Pancreas (tissue), 10 donors: ENCODE results near the gene LTC4S. TPM values are rescaled to one million over a fixed set of nuclear protein-coding genes. Genes with fewer than 3 reads are reported as not detected.

Source experiments
- ATAC-seq, 4 donors: fragments of 200-7000 bp; cut with Tn5 transposase; one replicate each; pipeline versions ENCODE4 v1.8.0 to v1.9.1; 2020; ENCODE audit warnings: mild to moderate bottlenecking in 4 of 4, moderate library complexity in 4 of 4
- DNase-seq, 6 donors: peaks; one replicate each; pipeline ENCODE4 v3.0.0-alpha.2; 2020
- FAIRE-seq: peaks from 2 replicates; lab custom pipeline; 2012; peaks lifted over from hg19 to GRCh38; lab: Jason Lieb, UNC
- H3K27ac ChIP-seq, 4 donors: fragments of 200-600 bp; sonication (generic); 1 replicate in 3 of 4; 2 replicates in 1 of 4; pipeline versions ENCODE4 v1.5.0 to v1.8.0; 2020
- H3K27me3 ChIP-seq, 4 donors: fragments of 200-600 bp; one replicate each; pipeline ENCODE4 v1.8.0; 2021
- H3K36me3 ChIP-seq, 3 donors: fragments of 200-600 bp; sonication (generic) in 1 of 3; one replicate each; pipeline versions ENCODE4 v1.5.0 to v1.8.0; 2020 to 2021
- H3K4me1 ChIP-seq, 3 donors: fragments of 200-600 bp; one replicate each; pipeline ENCODE4 v1.8.0; 2021
- H3K4me3 ChIP-seq, 4 donors: fragments of 200-600 bp; sonication (generic) in 2 of 4; one replicate each; pipeline versions ENCODE4 v1.5.0 to v1.8.0; 2020 to 2021
- H3K9me3 ChIP-seq, 4 donors: fragments of 200-600 bp; one replicate each; pipeline ENCODE4 v1.8.0; 2021
- CTCF ChIP-seq, 4 donors: fragments of 200-600 bp; sonication (generic) in 3 of 4; IDR thresholded peaks; one replicate each; pipeline versions ENCODE4 v1.5.0 to v1.8.0; 2021; ENCODE audit warnings: antibody characterized with exemption in 4 of 4
- WGBS, 2 donors: extraction: QIAGEN DNeasy Blood & Tissue Kit; methylation state at CpG; one replicate each; pipeline ENCODE4 v1.1.7; 2013; 5-methylcytosine and 5-hydroxymethylcytosine counted together
- intact Hi-C, 3 donors: fragments of 100-400 bp; cut with DNase I; formaldehyde crosslinking; loops; one replicate each; pipeline versions ENCODE4 v1.11.1 to v1.14.2; 2022
- polyA plus RNA-seq, 2 donors: library from polyadenylated mRNA; stranded (reverse); fragments of 200-250 nt; gene quantifications; one replicate each; pipeline ENCODE4 v1.2.3, GENCODE V29; 2013
- total RNA-seq, 6 donors: library from RNA; stranded (reverse); fragmentation: NEBNext Ultra II Directional in 4 of 6; extraction: Animal tissue kit (Norgen Biotek cat#: 25700) in 4 of 6; gene quantifications; one replicate each; pipeline versions ENCODE4 v1.2.1 to v1.2.4, GENCODE V29; 2021 to 2023
- donor health status: healthy with polysubstance abuse.
- donor health status: DM: no; HTN: no; CAD: no; lungs with moderate emphysema.
- donor health status: DM: no; HTN: no; CAD: no.
- donor health status: control.
- donor health status: control.
- donor health status: Bipolar disorder and iron deficiency.
- donor health status: DM: yes; HTN: yes; CAD: no.
- donor health status: DM: no; HTN: no; CAD: no.
- donor health status: DM: no; HTN: no; CAD: no.
- donor health status: DM: yes; HTN: yes; CAD: no.

The LTC4S gene
- total and polyA plus RNA-seq, 8 donors = 1.1 to 10.9 (median 4.8) TPM

- intact Hi-C loops = no loop called here
- H3K27ac ChIP-seq = no peak overlapping the region
- 77 to 80% methylated on average over 13 of the region's 13 CpGs for WGBS, 2 donors
- peaks cover 12 to 30% (median 30%) of the 10 kb centered on the region in 3 donors for H3K4me1 ChIP-seq
- no peaks in the 10 kb centered on the region for H3K27me3 ChIP-seq
- no peak for TF ChIP-seq CTCF (IDR thresholded peaks at IDR 0.05)
- DNase-seq (peak in 1 of 6 donors; percentile 11), FAIRE-seq (no peak), ATAC-seq (no peak)
- H3K9me3 ChIP-seq = no peaks in the 10 kb centered on the region
- H3K4me3 ChIP-seq = no peak overlapping the region
- H3K36me3 ChIP-seq = peaks cover 6 to 74% (median 40%) of the 10 kb centered on the region in 3 donors
Observed at GRCh38 chr5:179825655-179826182, 31.9 kb downstream of the LTC4S start.

- no peak for TF ChIP-seq CTCF (IDR thresholded peaks at IDR 0.05)
- 81% methylated on average over 9 of the region's 9 CpGs for WGBS, 2 donors
- Histone ChIP-seq H3K4me1 (peaks cover 12 to 23% (median 21%) of the 10 kb centered on the region in 3 donors), H3K36me3 (peaks cover 9 to 94% (median 53%) of the 10 kb centered on the region in 3 donors), H3K27ac (no peak overlapping the region), H3K4me3 (no peak overlapping the region), H3K9me3 (no peaks in the 10 kb centered on the region), H3K27me3 (no peaks in the 10 kb centered on the region)
- DNase-seq = no peak
- no peak for FAIRE-seq
- intact Hi-C loops = no loop called here
- ATAC-seq = peak in 3 of 4 donors; percentile 30 to 53 (median 53)
Observed at GRCh38 chr5:179827680-179828079, 33.9 kb downstream of the LTC4S start.

- Histone ChIP-seq H3K36me3 (peaks cover 14 to 100% (median 61%) of the 10 kb centered on the region in 3 donors), H3K4me3 (no peak overlapping the region), H3K27ac (no peak overlapping the region), H3K4me1 (peaks cover 6 to 15% (median 12%) of the 10 kb centered on the region in 3 donors), H3K9me3 (no peaks in the 10 kb centered on the region), H3K27me3 (no peaks in the 10 kb centered on the region)
- no peak for ATAC-seq
- TF ChIP-seq CTCF (IDR thresholded peaks at IDR 0.05) = no peak
- intact Hi-C loops = no loop called here
- no peak for FAIRE-seq
- WGBS, 2 donors = 95 to 99% methylated on average over 3 of the region's 3 CpGs
- no peak for DNase-seq
Observed at GRCh38 chr5:179828756-179829421, 35.1 kb downstream of the LTC4S start.

GRCh38 chr5:179829732-179830435, 36.1 kb downstream of the LTC4S start:
- H3K36me3 ChIP-seq = peaks cover 14 to 90% (median 52%) of the 10 kb centered on the region in 3 donors
- no peak for TF ChIP-seq CTCF (IDR thresholded peaks at IDR 0.05)
- DNase-seq (no peak), ATAC-seq (no peak), FAIRE-seq (no peak)
- WGBS, 2 donors = 81 to 85% methylated on average over 7 of the region's 7 CpGs
- H3K27me3 ChIP-seq = no peaks in the 10 kb centered on the region
- no peaks in the 10 kb centered on the region for H3K9me3 ChIP-seq
- H3K4me3 ChIP-seq = no peak overlapping the region
- intact Hi-C loops = no loop called here
- peaks cover 0 to 5% (median 5%) of the 10 kb centered on the region in 3 donors for H3K4me1 ChIP-seq
- H3K27ac ChIP-seq = no peak overlapping the region
